ENCODE measurements around the gene ZCCHC2. TPM values are rescaled to one million over a fixed set of nuclear protein-coding genes. Genes with fewer than 3 reads are reported as not detected.

Gene ZCCHC2
- 3.4 and 5.7 TPM in 2 replicates for total RNA-seq

DNA sequence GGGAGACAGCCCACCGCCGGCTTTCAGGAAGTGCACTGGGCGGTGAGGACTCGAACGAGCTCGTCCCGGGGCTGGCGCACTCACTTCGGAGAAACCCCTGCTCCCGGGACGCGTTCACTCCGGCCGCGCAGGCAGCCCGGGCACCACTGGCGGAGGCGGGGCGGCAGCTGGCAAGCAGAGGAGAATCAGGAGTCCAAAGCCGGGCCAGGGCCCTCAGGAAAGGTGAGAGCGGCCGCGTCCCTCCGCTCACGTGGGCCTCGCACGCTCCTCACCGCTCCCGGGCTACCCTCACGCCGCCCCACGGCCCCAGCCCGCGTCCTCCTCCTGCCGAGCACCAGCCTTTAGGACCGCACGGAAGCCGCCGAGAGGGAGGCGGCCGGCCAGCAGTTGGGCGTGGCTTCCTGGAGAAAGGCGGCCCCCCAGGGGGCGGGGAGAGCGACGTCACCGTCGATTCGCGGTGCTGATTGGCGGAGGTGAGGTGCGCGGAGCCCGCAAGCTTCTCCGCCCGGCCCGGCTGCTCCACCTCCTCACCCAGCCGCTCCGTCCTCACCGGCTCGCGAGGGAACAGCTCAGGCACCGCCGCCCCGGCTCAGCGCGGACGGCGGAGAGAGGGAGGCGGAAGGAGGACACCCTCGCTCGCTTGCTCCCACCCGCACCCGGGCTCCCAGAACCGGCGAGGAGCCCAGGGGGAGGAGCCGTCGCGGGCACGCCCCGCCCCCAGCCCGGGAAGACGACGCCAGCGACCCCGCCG is at the start of gene ZCCHC2:
Gene ZCCHC2 (plus strand): TSS at position 522 of the 751 bp plus-strand sequence. CDS start 400 bp downstream, outside the sequence.

Other genes starting within 250 kb of the ZCCHC2 start
- under 0.01 TPM in 1 of 2 replicates, not detected in the other for gene TNFRSF11A, start 197.7 kb upstream of the ZCCHC2 start, total RNA-seq
- gene PHLPP1, start 192.5 kb downstream of the ZCCHC2 start, total RNA-seq: 5.6 and 6.7 TPM in 2 replicates

All from epithelial cell of alveolus of lung (primary cell).